ENCODE results near the gene SH3BP2. TPM values are rescaled to one million over a fixed set of nuclear protein-coding genes. Genes with fewer than 3 reads are reported as not detected.

SH3BP2 gene
- total RNA-seq, 1 donor from 2014 or later: 79.0 TPM

DNA sequence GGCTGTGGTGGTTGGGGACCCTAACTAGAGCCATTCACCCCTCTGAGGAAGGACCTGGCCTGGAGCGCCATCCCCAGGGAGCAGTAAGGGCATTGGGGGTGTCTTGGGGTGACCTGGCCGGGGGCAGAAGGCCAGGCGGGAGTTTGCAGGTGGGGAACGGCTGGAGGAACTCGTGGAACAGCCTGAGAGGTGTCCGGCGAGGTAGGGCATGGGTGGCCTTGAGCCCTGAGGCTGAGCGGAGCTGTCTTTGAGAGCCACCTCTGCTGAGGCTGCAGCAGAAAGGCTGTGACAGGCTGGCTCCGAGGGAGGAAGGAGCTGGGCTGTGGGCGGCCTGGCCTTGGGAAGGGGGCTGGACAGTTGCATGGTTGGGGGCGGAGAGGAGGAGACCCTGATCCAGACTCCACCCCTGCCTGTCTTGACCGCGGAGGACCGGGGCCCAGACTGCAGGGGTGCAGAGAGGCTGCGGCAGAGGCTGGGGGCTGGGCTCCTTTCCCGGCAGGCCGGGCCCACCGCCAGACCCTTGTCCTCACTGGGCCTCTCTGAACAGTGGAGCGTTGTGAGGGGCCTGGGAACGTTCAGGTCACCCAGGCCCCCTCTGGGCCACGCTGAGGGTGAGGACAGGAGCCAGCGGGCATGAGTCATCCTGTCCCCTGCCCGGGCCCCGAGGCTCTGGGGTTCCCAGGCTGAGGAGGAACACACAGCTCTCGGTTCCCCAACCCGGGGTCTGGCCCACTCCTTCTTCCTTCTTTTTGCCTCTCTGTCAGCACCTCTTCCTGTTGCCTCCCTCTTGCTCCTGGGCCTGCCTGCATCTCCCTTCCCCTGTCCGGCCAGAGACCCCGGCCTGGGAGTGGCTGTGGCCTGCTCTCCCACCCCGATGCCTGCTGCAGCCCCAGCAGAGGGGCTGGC lies 8.1 kb downstream of the SH3BP2 start:
- DNase-seq (ENCODE audit: low spot score in 2 of 2, unreplicated experiment in 2 of 2): peak; percentile 38 to 68
- Mint-ChIP-seq H3K4me3 (no peak overlapping the region), H3K27ac (peak overlapping the region; percentile 82), H3K4me1 (peaks cover 30% of the 10 kb centered on the region), H3K9me3 (no peaks in the 10 kb centered on the region), H3K36me3 (no peaks in the 10 kb centered on the region), H3K27me3 (ENCODE audit: low read depth) (no peaks in the 10 kb centered on the region)
- TF ChIP-seq CTCF (IDR thresholded peaks at IDR 0.05; ENCODE audit: unreplicated experiment): no peak

GRCh38 chr4:2802618-2803531 lies 10.0 kb downstream of the SH3BP2 start:
- no peaks in the 10 kb centered on the region for H3K27me3 Mint-ChIP-seq (ENCODE audit: low read depth)
- no peak overlapping the region for H3K27ac Mint-ChIP-seq
- peaks cover 37% of the 10 kb centered on the region for H3K4me1 Mint-ChIP-seq
- H3K36me3 Mint-ChIP-seq: no peaks in the 10 kb centered on the region
- TF ChIP-seq CTCF (IDR thresholded peaks at IDR 0.05; ENCODE audit: unreplicated experiment): no peak
- DNase-seq (ENCODE audit: low spot score in 2 of 2, unreplicated experiment in 2 of 2): no peak
- no peak overlapping the region for H3K4me3 Mint-ChIP-seq
- H3K9me3 Mint-ChIP-seq: no peaks in the 10 kb centered on the region

DNA sequence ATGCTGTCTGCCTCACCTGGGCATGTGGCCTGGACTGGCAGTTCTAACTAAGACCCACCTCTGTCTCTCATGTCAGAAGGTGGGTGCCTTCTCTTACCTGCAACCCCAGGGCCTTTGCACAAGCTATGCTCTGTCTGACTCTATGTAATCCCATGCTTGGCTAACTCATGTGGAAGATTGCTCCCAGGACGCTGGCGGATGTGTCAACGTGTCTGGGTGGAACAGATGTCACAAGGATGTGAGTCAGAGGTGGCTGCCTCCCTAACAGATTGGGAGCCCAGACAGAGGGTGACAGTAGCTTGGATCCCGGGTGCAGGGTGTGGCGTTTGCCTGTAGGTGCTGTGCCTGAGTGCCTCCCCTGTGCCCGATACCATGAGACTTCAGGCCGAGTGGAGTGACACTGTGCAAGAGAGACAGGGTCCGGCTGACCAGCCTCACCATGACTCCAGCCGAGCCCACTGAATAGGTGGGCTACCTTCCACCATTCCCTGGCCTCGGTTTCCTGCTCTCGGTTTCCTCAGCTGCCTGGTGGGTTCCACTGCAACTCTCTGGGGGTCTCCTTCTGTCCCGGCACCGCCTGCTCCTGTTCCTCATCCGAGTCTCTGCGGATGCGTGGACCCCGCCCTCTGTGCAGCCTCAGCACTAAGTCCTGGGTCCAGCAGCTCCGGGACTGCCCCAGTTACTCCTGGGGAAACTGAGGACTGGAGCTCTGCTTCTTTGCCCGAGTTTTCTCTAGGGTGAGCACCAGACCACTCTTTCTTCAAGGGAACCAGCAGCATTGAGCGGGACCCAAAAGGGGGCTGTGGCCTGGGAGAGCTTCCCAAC lies 11.0 kb downstream of the SH3BP2 start:
- Mint-ChIP-seq H3K27ac (no peak overlapping the region), H3K36me3 (no peaks in the 10 kb centered on the region), H3K4me3 (no peak overlapping the region), H3K4me1 (peaks cover 28% of the 10 kb centered on the region), H3K9me3 (no peaks in the 10 kb centered on the region), H3K27me3 (ENCODE audit: low read depth) (no peaks in the 10 kb centered on the region)
- no peak for TF ChIP-seq CTCF (IDR thresholded peaks at IDR 0.05; ENCODE audit: unreplicated experiment)
- DNase-seq (ENCODE audit: low spot score in 2 of 2, unreplicated experiment in 2 of 2): no peak

DNA sequence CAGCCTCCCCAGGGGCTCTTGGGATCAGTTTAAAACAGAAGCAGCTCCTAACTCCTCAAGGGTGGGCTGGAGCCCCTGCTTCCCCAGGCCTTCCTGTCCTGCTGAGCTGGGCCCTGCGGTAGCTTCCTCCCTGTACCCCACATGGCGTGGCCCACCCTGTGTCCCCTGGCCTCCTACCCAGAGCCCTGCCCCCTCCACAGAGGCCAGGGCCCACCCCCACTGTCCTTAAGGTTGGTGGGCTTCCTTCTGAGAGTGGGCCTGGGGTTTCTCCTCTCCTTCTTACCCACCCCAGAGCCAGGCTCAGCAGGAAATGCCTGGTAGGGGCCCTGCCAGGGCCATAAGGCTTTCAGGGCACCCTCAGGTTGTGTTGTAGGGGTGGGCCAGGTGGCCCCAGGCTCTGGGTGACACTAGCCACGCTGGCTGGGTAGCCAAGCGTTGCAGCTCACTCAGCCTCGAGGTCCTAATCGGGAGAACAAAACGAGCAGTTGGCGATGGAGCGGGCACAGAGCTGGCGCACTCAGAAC lies 11.6 kb downstream of the SH3BP2 start:
- Mint-ChIP-seq H3K36me3 (no peaks in the 10 kb centered on the region), H3K27ac (no peak overlapping the region), H3K27me3 (ENCODE audit: low read depth) (no peaks in the 10 kb centered on the region), H3K9me3 (no peaks in the 10 kb centered on the region), H3K4me3 (no peak overlapping the region), H3K4me1 (peaks cover 25% of the 10 kb centered on the region)
- TF ChIP-seq CTCF (IDR thresholded peaks at IDR 0.05; ENCODE audit: unreplicated experiment): no peak
- no peak for DNase-seq (ENCODE audit: low spot score in 2 of 2, unreplicated experiment in 2 of 2)

GRCh38 chr4:2804973-2805501 lies 12.2 kb downstream of the SH3BP2 start:
- H3K27ac Mint-ChIP-seq: no peak overlapping the region
- H3K4me1 Mint-ChIP-seq: peaks cover 22% of the 10 kb centered on the region
- no peaks in the 10 kb centered on the region for H3K36me3 Mint-ChIP-seq
- TF ChIP-seq CTCF (IDR thresholded peaks at IDR 0.05; ENCODE audit: unreplicated experiment): no peak
- no peaks in the 10 kb centered on the region for H3K27me3 Mint-ChIP-seq (ENCODE audit: low read depth)
- no peaks in the 10 kb centered on the region for H3K9me3 Mint-ChIP-seq
- no peak for DNase-seq (ENCODE audit: low spot score in 2 of 2, unreplicated experiment in 2 of 2)
- H3K4me3 Mint-ChIP-seq: no peak overlapping the region

All from mesothelial cell of epicardium (in vitro differentiated cells).